ENCODE measurements around the gene SERINC5.

Gene SERINC5

GRCh38 chr5:80071510-80072021, 184.3 kb downstream of the SERINC5 start:
- ATAC-seq (ENCODE audit: low read depth) (no peak), DNase-seq (ENCODE audit: low spot score) (no peak)
- Histone ChIP-seq H3K4me1 (ENCODE audit: insufficient read depth, poor library complexity, severe bottlenecking) (no peaks in the 10 kb centered on the region), H3K27me3 (ENCODE audit: insufficient read depth, poor library complexity, severe bottlenecking) (no peaks in the 10 kb centered on the region), H3K4me3 (ENCODE audit: severe bottlenecking) (no peak overlapping the region), H3K27ac (ENCODE audit: poor library complexity, severe bottlenecking) (no peak overlapping the region), H3K36me3 (ENCODE audit: low read depth) (no peaks in the 10 kb centered on the region), H3K9me3 (ENCODE audit: severe bottlenecking) (no peaks in the 10 kb centered on the region)
- TF ChIP-seq CTCF (IDR thresholded peaks at IDR 0.05; ENCODE audit: poor library complexity, severe bottlenecking): no peak

GRCh38 chr5:80070338-80071056, 185.4 kb downstream of the SERINC5 start:
- Histone ChIP-seq H3K36me3 (ENCODE audit: low read depth) (no peaks in the 10 kb centered on the region), H3K27me3 (ENCODE audit: insufficient read depth, poor library complexity, severe bottlenecking) (no peaks in the 10 kb centered on the region), H3K27ac (ENCODE audit: poor library complexity, severe bottlenecking) (no peak overlapping the region), H3K9me3 (ENCODE audit: severe bottlenecking) (no peaks in the 10 kb centered on the region), H3K4me3 (ENCODE audit: severe bottlenecking) (no peak overlapping the region), H3K4me1 (ENCODE audit: insufficient read depth, poor library complexity, severe bottlenecking) (no peaks in the 10 kb centered on the region)
- no peak for DNase-seq (ENCODE audit: low spot score)
- TF ChIP-seq CTCF (IDR thresholded peaks at IDR 0.05; ENCODE audit: poor library complexity, severe bottlenecking): no peak
- no peak for ATAC-seq (ENCODE audit: low read depth)

GRCh38 chr5:80069918-80070318, 185.9 kb downstream of the SERINC5 start:
- Histone ChIP-seq H3K27ac (ENCODE audit: poor library complexity, severe bottlenecking) (no peak overlapping the region), H3K4me1 (ENCODE audit: insufficient read depth, poor library complexity, severe bottlenecking) (no peaks in the 10 kb centered on the region), H3K9me3 (ENCODE audit: severe bottlenecking) (no peaks in the 10 kb centered on the region), H3K36me3 (ENCODE audit: low read depth) (no peaks in the 10 kb centered on the region), H3K27me3 (ENCODE audit: insufficient read depth, poor library complexity, severe bottlenecking) (no peaks in the 10 kb centered on the region), H3K4me3 (ENCODE audit: severe bottlenecking) (no peak overlapping the region)
- TF ChIP-seq CTCF (IDR thresholded peaks at IDR 0.05; ENCODE audit: poor library complexity, severe bottlenecking): no peak
- DNase-seq (ENCODE audit: low spot score) (no peak), ATAC-seq (ENCODE audit: low read depth) (0 out of 3 replicates have a peak, but pooled peaks have one; percentile 19)

GRCh38 chr5:80069251-80069800, 186.5 kb downstream of the SERINC5 start:
- no peak overlapping the region for H3K4me3 ChIP-seq (ENCODE audit: severe bottlenecking)
- no peak for ATAC-seq (ENCODE audit: low read depth)
- H3K4me1 ChIP-seq (ENCODE audit: insufficient read depth, poor library complexity, severe bottlenecking): no peaks in the 10 kb centered on the region
- no peak overlapping the region for H3K27ac ChIP-seq (ENCODE audit: poor library complexity, severe bottlenecking)
- DNase-seq (ENCODE audit: low spot score): no peak
- no peaks in the 10 kb centered on the region for H3K36me3 ChIP-seq (ENCODE audit: low read depth)
- no peaks in the 10 kb centered on the region for H3K27me3 ChIP-seq (ENCODE audit: insufficient read depth, poor library complexity, severe bottlenecking)
- no peak for TF ChIP-seq CTCF (IDR thresholded peaks at IDR 0.05; ENCODE audit: poor library complexity, severe bottlenecking)
- H3K9me3 ChIP-seq (ENCODE audit: severe bottlenecking): no peaks in the 10 kb centered on the region

- Histone ChIP-seq H3K4me1 (ENCODE audit: insufficient read depth, poor library complexity, severe bottlenecking) (no peaks in the 10 kb centered on the region), H3K36me3 (ENCODE audit: low read depth) (no peaks in the 10 kb centered on the region), H3K27me3 (ENCODE audit: insufficient read depth, poor library complexity, severe bottlenecking) (no peaks in the 10 kb centered on the region), H3K4me3 (ENCODE audit: severe bottlenecking) (no peak overlapping the region), H3K27ac (ENCODE audit: poor library complexity, severe bottlenecking) (no peak overlapping the region), H3K9me3 (ENCODE audit: severe bottlenecking) (no peaks in the 10 kb centered on the region)
- no peak for TF ChIP-seq CTCF (IDR thresholded peaks at IDR 0.05; ENCODE audit: poor library complexity, severe bottlenecking)
- ATAC-seq (ENCODE audit: low read depth): no peak
- no peak for DNase-seq (ENCODE audit: low spot score)
Measured at GRCh38 chr5:80068775-80069174, 187.1 kb downstream of the SERINC5 start.
